GM21381 (cell line): ENCODE measurements around the gene CNTN1.

Experiments
- ATAC-seq: cut with Tn5 transposase; IDR thresholded peaks from one replicate; pipeline ENCODE4 v1.9.1; 2021; ENCODE audit warnings: mild to moderate bottlenecking, moderate library complexity; ENCODE audit not compliant: unreplicated experiment

CNTN1 gene

GRCh38 chr12:40691913-40692764 is at the start of gene CNTN1:
Gene CNTN1 (plus strand): TSS chr12:40692439.
- peak; percentile 60 for ATAC-seq

GRCh38 chr12:40643506-40643905 is 48.7 kb upstream of the CNTN1 start:
- no peak for ATAC-seq

GRCh38 chr12:40643976-40644375 is 48.3 kb upstream of the CNTN1 start:
- no peak for ATAC-seq

- no peak for ATAC-seq
Measured at GRCh38 chr12:40644708-40645107, 47.5 kb upstream of the CNTN1 start.

- ATAC-seq = no peak
Measured at GRCh38 chr12:40645361-40645760, 46.9 kb upstream of the CNTN1 start.

GRCh38 chr12:40646456-40646855 is 45.8 kb upstream of the CNTN1 start:
- no peak for ATAC-seq

GRCh38 chr12:40646911-40647310 is 45.3 kb upstream of the CNTN1 start:
- no peak for ATAC-seq

GRCh38 chr12:40647651-40648050 is 44.6 kb upstream of the CNTN1 start:
- no peak for ATAC-seq

- ATAC-seq = no peak
Measured at GRCh38 chr12:40648519-40648918, 43.7 kb upstream of the CNTN1 start.

- no peak for ATAC-seq
Measured at GRCh38 chr12:40650038-40650704, 42.1 kb upstream of the CNTN1 start.

- no peak for ATAC-seq
Measured at GRCh38 chr12:40655451-40655850, 36.8 kb upstream of the CNTN1 start.

GRCh38 chr12:40662366-40662765 is 29.9 kb upstream of the CNTN1 start:
- ATAC-seq = no peak

- no peak for ATAC-seq
Measured at GRCh38 chr12:40663781-40664180, 28.5 kb upstream of the CNTN1 start.

GRCh38 chr12:40668099-40668529 is 24.1 kb upstream of the CNTN1 start:
- no peak for ATAC-seq

GRCh38 chr12:40672741-40673271 is 19.4 kb upstream of the CNTN1 start:
- no peak for ATAC-seq

- no peak for ATAC-seq
Measured at GRCh38 chr12:40681148-40681547, 11.1 kb upstream of the CNTN1 start.

- ATAC-seq = no peak
Measured at GRCh38 chr12:40684986-40685385, 7.3 kb upstream of the CNTN1 start.

- ATAC-seq = no peak
Measured at GRCh38 chr12:40688085-40688725, 4.0 kb upstream of the CNTN1 start.

- no peak for ATAC-seq
Measured at GRCh38 chr12:40689576-40689975, 2.7 kb upstream of the CNTN1 start.

GRCh38 chr12:40692765-40693206 is 547 bp downstream of the CNTN1 start:
- no peak for ATAC-seq

GRCh38 chr12:40693207-40693821 is 1.1 kb downstream of the CNTN1 start:
- ATAC-seq = no peak
